Measurements from ENCODE around the gene ITPR3.
A peak's percentile ranks its signal among the peaks of the same experiment; 100 is the strongest.

The ITPR3 gene

GRCh38 chr6:33607126-33607783, 13.9 kb upstream of the ITPR3 start:
- TF ChIP-seq, protein P1, sequence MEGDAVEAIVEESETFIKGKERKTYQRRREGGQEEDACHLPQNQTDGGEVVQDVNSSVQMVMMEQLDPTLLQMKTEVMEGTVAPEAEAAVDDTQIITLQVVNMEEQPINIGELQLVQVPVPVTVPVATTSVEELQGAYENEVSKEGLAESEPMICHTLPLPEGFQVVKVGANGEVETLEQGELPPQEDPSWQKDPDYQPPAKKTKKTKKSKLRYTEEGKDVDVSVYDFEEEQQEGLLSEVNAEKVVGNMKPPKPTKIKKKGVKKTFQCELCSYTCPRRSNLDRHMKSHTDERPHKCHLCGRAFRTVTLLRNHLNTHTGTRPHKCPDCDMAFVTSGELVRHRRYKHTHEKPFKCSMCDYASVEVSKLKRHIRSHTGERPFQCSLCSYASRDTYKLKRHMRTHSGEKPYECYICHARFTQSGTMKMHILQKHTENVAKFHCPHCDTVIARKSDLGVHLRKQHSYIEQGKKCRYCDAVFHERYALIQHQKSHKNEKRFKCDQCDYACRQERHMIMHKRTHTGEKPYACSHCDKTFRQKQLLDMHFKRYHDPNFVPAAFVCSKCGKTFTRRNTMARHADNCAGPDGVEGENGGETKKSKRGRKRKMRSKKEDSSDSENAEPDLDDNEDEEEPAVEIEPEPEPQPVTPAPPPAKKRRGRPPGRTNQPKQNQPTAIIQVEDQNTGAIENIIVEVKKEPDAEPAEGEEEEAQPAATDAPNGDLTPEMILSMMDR (IDR thresholded peaks at IDR 0.05), result no peak
- Histone ChIP-seq H3K27ac (no peak overlapping the region), H3K4me3 (no peak overlapping the region)
- no peak for DNase-seq (ENCODE audit: low spot score)

GRCh38 chr6:33607784-33608161, 13.3 kb upstream of the ITPR3 start:
- TF ChIP-seq, protein P1 (IDR thresholded peaks at IDR 0.05), result no peak
- Histone ChIP-seq H3K27ac (no peak overlapping the region), H3K4me3 (no peak overlapping the region)
- no peak for DNase-seq (ENCODE audit: low spot score)

DNA sequence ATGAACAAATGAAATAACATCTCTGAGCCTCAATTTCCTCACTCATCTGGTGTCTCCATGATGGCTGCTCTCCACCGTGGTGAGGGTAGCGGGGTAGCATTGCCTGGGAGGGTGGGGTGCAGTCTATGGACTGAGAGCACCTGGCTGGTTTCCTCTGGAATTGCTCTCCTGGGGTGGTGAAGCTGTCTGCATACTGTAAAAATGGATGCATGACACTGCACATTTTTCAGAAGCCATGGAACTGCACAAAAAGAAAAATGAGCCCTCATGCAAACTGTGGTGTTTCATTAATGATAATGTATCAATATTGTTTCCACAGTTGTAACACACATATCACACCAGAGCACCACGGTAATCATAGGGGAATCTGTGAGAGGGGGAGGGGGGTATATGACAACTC, 12.1 kb upstream of the ITPR3 start:
- TF ChIP-seq, protein P1 (IDR thresholded peaks at IDR 0.05), result no peak
- no peak overlapping the region for H3K4me3 ChIP-seq
- DNase-seq (ENCODE audit: low spot score), result no peak
- H3K27ac ChIP-seq, result peak overlapping the region in 1 of 2 donors; percentile 82

GRCh38 chr6:33609528-33609927, 11.6 kb upstream of the ITPR3 start:
- DNase-seq (ENCODE audit: low spot score), result no peak
- peak overlapping the region in 1 of 2 donors; percentile 82 for H3K27ac ChIP-seq
- H3K4me3 ChIP-seq, result no peak overlapping the region
- TF ChIP-seq, protein P1 (IDR thresholded peaks at IDR 0.05), result no peak

DNA sequence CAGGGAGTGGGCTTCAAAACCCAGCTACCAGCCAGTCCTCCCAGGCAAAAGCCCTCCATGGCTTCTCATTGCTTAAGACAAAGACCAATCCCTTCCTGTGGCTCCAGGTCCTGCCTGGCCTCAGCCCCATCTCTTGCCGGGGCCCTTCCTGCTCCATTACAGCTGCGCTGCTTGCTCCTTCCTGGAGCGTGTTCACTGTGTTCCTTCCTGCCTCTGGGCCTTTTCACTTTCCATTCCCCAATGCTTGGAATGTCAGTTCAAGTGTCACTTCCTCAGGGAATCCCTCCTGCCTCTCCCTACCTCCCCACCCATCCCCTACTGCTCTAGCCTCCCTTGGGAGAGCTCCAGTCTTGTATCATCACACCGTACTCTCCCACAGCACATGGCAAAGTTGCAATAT, 11.1 kb upstream of the ITPR3 start:
- Histone ChIP-seq H3K27ac (peak overlapping the region in 1 of 2 donors; percentile 82), H3K4me3 (no peak overlapping the region)
- TF ChIP-seq, protein P1 (IDR thresholded peaks at IDR 0.05), result no peak
- no peak for DNase-seq (ENCODE audit: low spot score)

GRCh38 chr6:33610779-33611732, 10.1 kb upstream of the ITPR3 start:
- H3K27ac ChIP-seq, result peak overlapping the region in 1 of 2 donors; percentile 54
- TF ChIP-seq, protein P1 (IDR thresholded peaks at IDR 0.05), result no peak
- no peak for DNase-seq (ENCODE audit: low spot score)

More at GRCh38 chr6:33610779-33611732, 10.1 kb upstream of the ITPR3 start:
- H3K4me3 ChIP-seq, result no peak overlapping the region
